Keratinocyte (primary cell): ENCODE measurements around the gene KBTBD12. TPM values are rescaled to one million over a fixed set of nuclear protein-coding genes. Genes with fewer than 3 reads are reported as not detected.

Experiments used
- DNase-seq: peaks from one replicate; pipeline ENCODE4 v3.0.0-alpha.2; 2011; ENCODE audit warnings: low read depth, missing footprints, low spot score
- FAIRE-seq: peaks from 2 replicates; lab custom pipeline; 2011; peaks lifted over from hg19 to GRCh38; lab: Jason Lieb, UNC
- H2AFZ ChIP-seq: 2 replicates; pipeline ENCODE4 v1.6.0; 2012; ENCODE audit warnings: low read length, control low read depth, inconsistent platforms; ENCODE audit not compliant: control insufficient read depth
- H3K27ac ChIP-seq: 2 replicates; pipeline ENCODE4 v1.5.1; 2011; ENCODE audit warnings: low read length; ENCODE audit not compliant: control insufficient read depth, insufficient read depth
- H3K27me3 ChIP-seq: 3 replicates; pipeline ENCODE4 v1.6.0; 2011; ENCODE audit warnings: low read length; ENCODE audit not compliant: control insufficient read depth, insufficient read depth; ENCODE audit errors: extremely low read depth
- H3K36me3 ChIP-seq, 2 experiments: 2 replicates in 1 of 2; 3 replicates in 1 of 2; pipeline ENCODE4 v1.5.1; 2011; ENCODE audit warnings: low read length in 2 of 2, mild to moderate bottlenecking in 1 of 2; ENCODE audit not compliant: control insufficient read depth in 2 of 2, insufficient read depth in 2 of 2; ENCODE audit errors: extremely low read depth in 1 of 2
- H3K4me1 ChIP-seq: 3 replicates; pipeline ENCODE4 v1.5.1; 2011; ENCODE audit warnings: low read length; ENCODE audit not compliant: control insufficient read depth, insufficient read depth; ENCODE audit errors: extremely low read depth
- H3K4me2 ChIP-seq: 3 replicates; pipeline ENCODE4 v1.6.0; 2011; ENCODE audit warnings: low read depth, low read length; ENCODE audit not compliant: control insufficient read depth, insufficient read depth; ENCODE audit errors: extremely low read depth
- H3K4me3 ChIP-seq, 3 experiments: fragments of 200-600 bp in 1 of 3; sonication (generic) in 1 of 3; 2 replicates in 2 of 3; 3 replicates in 1 of 3; pipeline ENCODE4 v1.5.1; 2011 to 2016; ENCODE audit warnings: low read length in 3 of 3, mild to moderate bottlenecking in 3 of 3, control low read depth in 2 of 3, inconsistent platforms in 1 of 3, low read depth in 1 of 3, mixed read lengths in 1 of 3, mixed run types in 1 of 3, moderate library complexity in 1 of 3; ENCODE audit not compliant: control insufficient read depth in 2 of 3, insufficient read depth in 2 of 3; ENCODE audit errors: extremely low read depth in 1 of 3
- H3K79me2 ChIP-seq: 2 replicates; pipeline ENCODE4 v1.6.0; 2012; ENCODE audit warnings: low read length; ENCODE audit not compliant: control insufficient read depth, insufficient read depth
- H3K9ac ChIP-seq: 3 replicates; pipeline ENCODE4 v1.6.0; 2011; ENCODE audit warnings: low read length; ENCODE audit not compliant: control insufficient read depth, insufficient read depth; ENCODE audit errors: extremely low read depth
- H3K9me1 ChIP-seq: 3 replicates; pipeline ENCODE4 v1.6.0; 2011; ENCODE audit warnings: low read length; ENCODE audit not compliant: control insufficient read depth, insufficient read depth; ENCODE audit errors: extremely low read depth
- H3K9me3 ChIP-seq: 2 replicates; pipeline ENCODE4 v1.5.1; 2012; ENCODE audit warnings: low read depth, low read length; ENCODE audit not compliant: control insufficient read depth
- H4K20me1 ChIP-seq: 3 replicates; pipeline ENCODE4 v1.6.0; 2011; ENCODE audit warnings: low read length; ENCODE audit not compliant: control insufficient read depth, insufficient read depth; ENCODE audit errors: extremely low read depth
- EZH2 ChIP-seq: IDR thresholded peaks from one replicate; pipeline ENCODE4 v1.6.1; 2012; ENCODE audit warnings: inconsistent platforms, mild to moderate bottlenecking, low read length, moderate library complexity
- dilution Hi-C: fragments of 300-500 bp; cut with MboI; formaldehyde crosslinking; loops from one replicate; pipeline ENCODE4 v1.7.0; 2020; ENCODE audit warnings: low sequenced_read_pairs; ENCODE audit not compliant: extremely low pct_ligation_motif_present
- polyA plus RNA-seq, 5 experiments: library from polyadenylated mRNA; depleted of rRNA in 3 of 5; stranded (reverse) in 3 of 5; stranded (forward) in 1 of 5; unstranded in 1 of 5; fragments of >200 nt; gene quantifications; 1 replicate in 1 of 5; 2 replicates in 3 of 5; 3 replicates in 1 of 5; pipeline versions ENCODE4 v1.2.1 to v1.2.3, GENCODE V29; 2011 to 2012; ENCODE audit warnings: missing spikeins in 2 of 5, low read depth in 1 of 5, low replicate concordance in 1 of 5
- small RNA-seq, 3 experiments: library from RNA; depleted of rRNA; stranded (forward); fragments of <200 nt; gene quantifications; one replicate each; pipeline ENCODE3, GENCODE V24; 2012; ENCODE audit warnings: low read depth in 3 of 3, low replicate concordance in 1 of 3; ENCODE audit not compliant: insufficient read length in 3 of 3
- TF ChIP-seq, protein P1 (sequence below), 3 experiments: IDR thresholded peaks in 1 of 3; conservative IDR thresholded peaks in 1 of 3; optimal IDR thresholded peaks in 1 of 3; 2 replicates in 2 of 3; 3 replicates in 1 of 3; pipeline versions ENCODE3 to v1.5.1; 2011; ENCODE audit warnings: low read length in 3 of 3, mild to moderate bottlenecking in 3 of 3, moderate library complexity in 2 of 3, control low read depth in 1 of 3, inconsistent platforms in 1 of 3; ENCODE audit not compliant: insufficient read depth in 2 of 3; ENCODE audit errors: extremely low read depth in 1 of 3

KBTBD12 gene
- polyA plus RNA-seq, 1 donor (not counting 4 experiments of a cell fraction or from before 2014, with no cell fraction given) = not detected

DNA sequence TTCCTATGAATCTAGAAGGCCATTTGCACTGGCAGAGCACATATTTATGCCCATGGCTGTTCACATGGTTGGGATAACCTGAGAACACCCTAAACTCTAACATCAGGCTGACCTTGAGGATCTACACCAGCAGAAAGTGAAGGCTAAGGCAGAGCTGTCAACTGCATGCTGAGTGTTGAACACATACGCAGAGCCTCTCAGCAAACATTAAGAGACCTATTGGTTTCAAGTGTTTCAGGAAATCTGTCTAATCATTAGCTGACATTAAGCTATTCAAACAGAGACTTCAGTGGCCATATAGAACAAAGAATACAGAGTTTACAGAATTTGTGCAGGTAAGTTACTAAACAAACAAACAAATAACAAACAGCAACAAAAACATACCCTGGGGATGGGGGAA lies 121.1 kb downstream of the KBTBD12 start:
- Histone ChIP-seq H3K4me2 (no peak overlapping the region), H3K4me1 (peaks cover 8% of the 10 kb centered on the region), H3K27me3 (no peaks in the 10 kb centered on the region), H3K9ac (no peak overlapping the region), H3K27ac (no peak overlapping the region), H3K36me3 (no peaks in the 10 kb centered on the region), H3K4me3 (no peak overlapping the region), H4K20me1 (no peaks in the 10 kb centered on the region), H2AFZ (no peak overlapping the region), H3K79me2 (no peaks in the 10 kb centered on the region), H3K9me1 (no peaks in the 10 kb centered on the region), H3K9me3 (no peaks in the 10 kb centered on the region)
- no peak for DNase-seq
- dilution Hi-C loops = no loop called here
- TF ChIP-seq, protein P1, sequence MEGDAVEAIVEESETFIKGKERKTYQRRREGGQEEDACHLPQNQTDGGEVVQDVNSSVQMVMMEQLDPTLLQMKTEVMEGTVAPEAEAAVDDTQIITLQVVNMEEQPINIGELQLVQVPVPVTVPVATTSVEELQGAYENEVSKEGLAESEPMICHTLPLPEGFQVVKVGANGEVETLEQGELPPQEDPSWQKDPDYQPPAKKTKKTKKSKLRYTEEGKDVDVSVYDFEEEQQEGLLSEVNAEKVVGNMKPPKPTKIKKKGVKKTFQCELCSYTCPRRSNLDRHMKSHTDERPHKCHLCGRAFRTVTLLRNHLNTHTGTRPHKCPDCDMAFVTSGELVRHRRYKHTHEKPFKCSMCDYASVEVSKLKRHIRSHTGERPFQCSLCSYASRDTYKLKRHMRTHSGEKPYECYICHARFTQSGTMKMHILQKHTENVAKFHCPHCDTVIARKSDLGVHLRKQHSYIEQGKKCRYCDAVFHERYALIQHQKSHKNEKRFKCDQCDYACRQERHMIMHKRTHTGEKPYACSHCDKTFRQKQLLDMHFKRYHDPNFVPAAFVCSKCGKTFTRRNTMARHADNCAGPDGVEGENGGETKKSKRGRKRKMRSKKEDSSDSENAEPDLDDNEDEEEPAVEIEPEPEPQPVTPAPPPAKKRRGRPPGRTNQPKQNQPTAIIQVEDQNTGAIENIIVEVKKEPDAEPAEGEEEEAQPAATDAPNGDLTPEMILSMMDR (optimal IDR thresholded peaks at IDR 0.05 in 1 of 3, IDR thresholded peaks at IDR 0.05 in 1 of 3, conservative IDR thresholded peaks at IDR 0.05 in 1 of 3; ENCODE audit: extremely low read depth in 1 of 3, insufficient read depth in 2 of 3, low read length in 3 of 3) = no peak
- no peak for TF ChIP-seq EZH2
- no peak for FAIRE-seq

Small RNA genes within 50 kb of the gene (small RNA-seq; reads per million reads assigned to genes)
- 0 reads per million in 3 experiments for gene RNA5SP139

Other genes with a start within 250 kb of the KBTBD12 start
- gene ABTB1, start 242.3 kb upstream of the KBTBD12 start, polyA plus RNA-seq = 11.6 to 15.2 TPM (median 13.7 TPM) in 3 replicates
- gene MGLL, start 92.7 kb upstream of the KBTBD12 start, polyA plus RNA-seq = 13.4 to 34.2 TPM (median 17.8 TPM) in 3 replicates
- 247 to 306 TPM (median 290 TPM) in 3 replicates for gene SEC61A1, start 137.2 kb downstream of the KBTBD12 start, polyA plus RNA-seq
- gene RUVBL1, start 208.6 kb downstream of the KBTBD12 start, polyA plus RNA-seq = 66.6 to 136 TPM (median 94.8 TPM) in 3 replicates
- 8.7 to 10.3 TPM (median 9.9 TPM) in 3 replicates for gene EEFSEC, start 238.2 kb downstream of the KBTBD12 start, polyA plus RNA-seq